Liver (tissue), 9 donors: ENCODE results near the gene MICAL3. TPM values are rescaled to one million over a fixed set of nuclear protein-coding genes. Genes with fewer than 3 reads are reported as not detected.

ENCODE experiments used
- DNase-seq: peaks from one replicate; pipeline ENCODE4 v3.0.0-alpha.2; 2017; ENCODE audit warnings: low spot score
- H3K27ac ChIP-seq, 2 donors: one replicate each; pipeline ENCODE4 v1.7.0; 2013; ENCODE audit warnings: inconsistent platforms in 2 of 2, low read length in 2 of 2, control low read depth in 1 of 2, low read depth in 1 of 2, mild to moderate bottlenecking in 1 of 2
- H3K27me3 ChIP-seq, 4 donors: one replicate each; pipeline versions ENCODE4 v1.6.1 to v1.7.0; 2013; ENCODE audit warnings: low read length in 3 of 4, inconsistent platforms in 1 of 4, mild to moderate bottlenecking in 1 of 4, moderate library complexity in 1 of 4; ENCODE audit not compliant: control insufficient read depth in 4 of 4, insufficient read depth in 4 of 4
- H3K36me3 ChIP-seq, 4 donors: one replicate each; pipeline versions ENCODE4 v1.6.1 to v1.7.0; 2013; ENCODE audit warnings: low read length in 3 of 4, mild to moderate bottlenecking in 3 of 4, low read depth in 1 of 4, moderate library complexity in 1 of 4; ENCODE audit not compliant: control insufficient read depth in 4 of 4, insufficient read depth in 3 of 4
- H3K4me1 ChIP-seq, 4 donors: one replicate each; pipeline versions ENCODE4 v1.6.1 to v1.7.0; 2013; ENCODE audit warnings: low read length in 3 of 4, mild to moderate bottlenecking in 3 of 4, moderate library complexity in 1 of 4; ENCODE audit not compliant: control insufficient read depth in 4 of 4, insufficient read depth in 4 of 4
- H3K4me3 ChIP-seq, 3 donors: one replicate each; pipeline versions ENCODE4 v1.6.1 to v1.7.0; 2013; ENCODE audit warnings: low read length in 3 of 3, control low read depth in 1 of 3, low read depth in 1 of 3, mild to moderate bottlenecking in 1 of 3
- H3K9ac ChIP-seq, 2 donors: one replicate each; pipeline ENCODE4 v1.7.0; 2013; ENCODE audit warnings: low read length in 2 of 2, mild to moderate bottlenecking in 2 of 2, moderate library complexity in 2 of 2, control low read depth in 1 of 2, low read depth in 1 of 2
- H3K9me3 ChIP-seq, 4 donors: one replicate each; pipeline versions ENCODE4 v1.6.1 to v1.7.0; 2013; ENCODE audit warnings: low read length in 3 of 4; ENCODE audit not compliant: control insufficient read depth in 4 of 4
- FOXA1 ChIP-seq: IDR thresholded peaks from 2 replicates; pipeline ENCODE4 v1.6.1; 2016; ENCODE audit warnings: antibody characterized with exemption
- FOXA2 ChIP-seq: IDR thresholded peaks from 2 replicates; pipeline ENCODE4 v1.6.1; 2016; ENCODE audit warnings: antibody characterized with exemption
- HNF4A ChIP-seq, 2 donors: conservative IDR thresholded peaks; 2 replicates each; pipeline ENCODE4 v1.6.1; 2016; ENCODE audit warnings: antibody characterized with exemption in 2 of 2, mild to moderate bottlenecking in 2 of 2
- JUND ChIP-seq, 2 donors: IDR thresholded peaks; 2 replicates each; pipeline ENCODE4 v1.6.1; 2016; ENCODE audit warnings: antibody characterized with exemption in 2 of 2
- RAD21 ChIP-seq, 2 donors: IDR thresholded peaks; 2 replicates each; pipeline ENCODE4 v1.6.1; 2016; ENCODE audit warnings: antibody characterized with exemption in 2 of 2, mild to moderate bottlenecking in 2 of 2
- RXRA ChIP-seq, 2 donors: IDR thresholded peaks; 2 replicates each; pipeline ENCODE4 v1.6.1; 2017 to 2018; ENCODE audit warnings: antibody characterized with exemption in 2 of 2, mild to moderate bottlenecking in 1 of 2
- SP1 ChIP-seq: IDR thresholded peaks from 2 replicates; pipeline ENCODE4 v1.6.1; 2018; ENCODE audit warnings: antibody characterized with exemption, mild to moderate bottlenecking
- TAF1 ChIP-seq: conservative IDR thresholded peaks from 2 replicates; pipeline ENCODE4 v1.6.1; 2016; ENCODE audit warnings: antibody characterized with exemption, mild to moderate bottlenecking
- YY1 ChIP-seq: IDR thresholded peaks from 2 replicates; pipeline ENCODE4 v1.6.1; 2016; ENCODE audit warnings: antibody characterized with exemption, mild to moderate bottlenecking
- ZBTB33 ChIP-seq: IDR thresholded peaks from 2 replicates; pipeline ENCODE4 v1.6.1; 2016; ENCODE audit warnings: antibody characterized with exemption
- WGBS: extraction: QIAGEN DNeasy Blood & Tissue Kit; methylation state at CpG from one replicate; pipeline ENCODE4 v1.1.7; 2013; 5-methylcytosine and 5-hydroxymethylcytosine counted together
- polyA plus RNA-seq, 2 donors: library from polyadenylated mRNA; stranded (reverse) in 1 of 2; unstranded in 1 of 2; fragments of 200-250 nt in 1 of 2; fragments of >200 nt in 1 of 2; fragmentation: Nextera tagmentation in 1 of 2; extraction: Ambion mirVana in 1 of 2; gene quantifications; one replicate each; pipeline versions ENCODE4 v1.2.1 to v1.2.3, GENCODE V29; 2013 to 2015
- total RNA-seq, 2 donors: library from RNA; depleted of rRNA; stranded (reverse); fragments of >200 nt; gene quantifications; one replicate each; pipeline ENCODE4 v1.2.3, GENCODE V29; 2014
- TF ChIP-seq, protein P1 (sequence below): IDR thresholded peaks from 2 replicates; pipeline ENCODE4 v1.6.1; 2016; ENCODE audit warnings: antibody characterized with exemption
- TF ChIP-seq, protein P2 (sequence below): IDR thresholded peaks from 2 replicates; pipeline ENCODE4 v1.6.1; 2016; ENCODE audit warnings: antibody characterized with exemption, mild to moderate bottlenecking
- TF ChIP-seq, protein P3 (sequence below): fragments of 150-350 bp; IDR thresholded peaks from 2 replicates; pipeline ENCODE4 v1.5.1; 2017; ENCODE audit warnings: improper control_type of control experiment, low read depth, low read length; ENCODE audit not compliant: missing input control
- donor health status: healthy.
- donor health status: healthy.
- donor health status: healthy.
- donor health status: healthy.
- donor health status: healthy.

The MICAL3 gene
- total and polyA plus RNA-seq, 4 donors = 6.4 to 38.4 (median 23.4) TPM

DNA sequence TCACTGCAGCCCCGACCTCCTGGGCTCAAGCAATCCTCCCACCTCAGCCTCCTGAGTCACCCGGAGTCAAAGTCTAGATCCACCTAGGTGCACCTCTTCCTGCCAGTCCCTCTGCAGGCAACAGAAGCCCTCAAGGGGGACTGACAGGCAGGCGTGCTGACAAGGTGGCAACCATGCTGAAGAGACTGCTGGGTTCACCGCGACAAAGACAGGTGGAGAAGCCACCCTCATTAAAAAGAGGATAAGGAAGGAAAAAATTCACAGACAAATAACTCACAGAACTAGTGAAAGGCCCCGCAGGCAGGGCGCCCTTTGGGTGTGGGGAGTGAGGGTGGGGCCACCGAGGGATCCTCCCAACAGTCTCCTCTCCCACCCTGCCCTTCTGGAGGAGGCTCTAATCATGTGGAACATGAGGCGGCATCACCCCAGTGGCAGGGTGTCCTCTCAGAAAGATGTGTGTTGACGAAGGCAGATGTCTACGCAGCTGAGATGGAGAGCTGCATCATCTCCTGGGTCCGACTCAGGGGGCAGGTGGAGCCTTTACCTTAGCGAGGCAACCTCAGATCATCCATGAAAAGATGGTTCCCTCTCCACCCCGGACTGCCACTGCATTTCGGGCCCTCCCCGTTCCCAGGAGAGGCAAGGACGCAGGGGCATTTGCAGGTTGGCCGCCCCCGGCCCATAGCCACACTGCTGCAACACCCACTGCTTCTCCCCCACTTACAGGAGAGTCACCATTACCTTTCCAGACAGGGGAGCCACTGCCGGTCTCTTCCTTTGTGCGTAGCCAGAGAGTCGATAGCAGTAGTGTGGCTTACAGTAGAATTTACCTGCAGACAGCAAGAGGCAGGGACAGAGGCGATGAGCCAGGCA lies 158.9 kb downstream of the MICAL3 start (continued):
- TF ChIP-seq, protein P1, sequence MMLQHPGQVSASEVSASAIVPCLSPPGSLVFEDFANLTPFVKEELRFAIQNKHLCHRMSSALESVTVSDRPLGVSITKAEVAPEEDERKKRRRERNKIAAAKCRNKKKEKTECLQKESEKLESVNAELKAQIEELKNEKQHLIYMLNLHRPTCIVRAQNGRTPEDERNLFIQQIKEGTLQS = no peak

- Histone ChIP-seq H3K27me3 (no peaks in the 10 kb centered on the region), H3K27ac (no peak overlapping the region), H3K36me3 (peaks cover 3 to 26% (median 8%) of the 10 kb centered on the region in 4 donors), H3K9me3 (no peaks in the 10 kb centered on the region), H3K9ac (no peak overlapping the region), H3K4me3 (no peak overlapping the region), H3K4me1 (peaks cover 0 to 3% (median 1%) of the 10 kb centered on the region in 4 donors)
- TF ChIP-seq YY1 = no peak
- TF ChIP-seq, protein P2, sequence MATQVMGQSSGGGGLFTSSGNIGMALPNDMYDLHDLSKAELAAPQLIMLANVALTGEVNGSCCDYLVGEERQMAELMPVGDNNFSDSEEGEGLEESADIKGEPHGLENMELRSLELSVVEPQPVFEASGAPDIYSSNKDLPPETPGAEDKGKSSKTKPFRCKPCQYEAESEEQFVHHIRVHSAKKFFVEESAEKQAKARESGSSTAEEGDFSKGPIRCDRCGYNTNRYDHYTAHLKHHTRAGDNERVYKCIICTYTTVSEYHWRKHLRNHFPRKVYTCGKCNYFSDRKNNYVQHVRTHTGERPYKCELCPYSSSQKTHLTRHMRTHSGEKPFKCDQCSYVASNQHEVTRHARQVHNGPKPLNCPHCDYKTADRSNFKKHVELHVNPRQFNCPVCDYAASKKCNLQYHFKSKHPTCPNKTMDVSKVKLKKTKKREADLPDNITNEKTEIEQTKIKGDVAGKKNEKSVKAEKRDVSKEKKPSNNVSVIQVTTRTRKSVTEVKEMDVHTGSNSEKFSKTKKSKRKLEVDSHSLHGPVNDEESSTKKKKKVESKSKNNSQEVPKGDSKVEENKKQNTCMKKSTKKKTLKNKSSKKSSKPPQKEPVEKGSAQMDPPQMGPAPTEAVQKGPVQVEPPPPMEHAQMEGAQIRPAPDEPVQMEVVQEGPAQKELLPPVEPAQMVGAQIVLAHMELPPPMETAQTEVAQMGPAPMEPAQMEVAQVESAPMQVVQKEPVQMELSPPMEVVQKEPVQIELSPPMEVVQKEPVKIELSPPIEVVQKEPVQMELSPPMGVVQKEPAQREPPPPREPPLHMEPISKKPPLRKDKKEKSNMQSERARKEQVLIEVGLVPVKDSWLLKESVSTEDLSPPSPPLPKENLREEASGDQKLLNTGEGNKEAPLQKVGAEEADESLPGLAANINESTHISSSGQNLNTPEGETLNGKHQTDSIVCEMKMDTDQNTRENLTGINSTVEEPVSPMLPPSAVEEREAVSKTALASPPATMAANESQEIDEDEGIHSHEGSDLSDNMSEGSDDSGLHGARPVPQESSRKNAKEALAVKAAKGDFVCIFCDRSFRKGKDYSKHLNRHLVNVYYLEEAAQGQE = no peak
- no peak for TF ChIP-seq JUND (IDR thresholded peaks at IDR 0.05)
- TF ChIP-seq SP1 = no peak
- TF ChIP-seq, protein P3, sequence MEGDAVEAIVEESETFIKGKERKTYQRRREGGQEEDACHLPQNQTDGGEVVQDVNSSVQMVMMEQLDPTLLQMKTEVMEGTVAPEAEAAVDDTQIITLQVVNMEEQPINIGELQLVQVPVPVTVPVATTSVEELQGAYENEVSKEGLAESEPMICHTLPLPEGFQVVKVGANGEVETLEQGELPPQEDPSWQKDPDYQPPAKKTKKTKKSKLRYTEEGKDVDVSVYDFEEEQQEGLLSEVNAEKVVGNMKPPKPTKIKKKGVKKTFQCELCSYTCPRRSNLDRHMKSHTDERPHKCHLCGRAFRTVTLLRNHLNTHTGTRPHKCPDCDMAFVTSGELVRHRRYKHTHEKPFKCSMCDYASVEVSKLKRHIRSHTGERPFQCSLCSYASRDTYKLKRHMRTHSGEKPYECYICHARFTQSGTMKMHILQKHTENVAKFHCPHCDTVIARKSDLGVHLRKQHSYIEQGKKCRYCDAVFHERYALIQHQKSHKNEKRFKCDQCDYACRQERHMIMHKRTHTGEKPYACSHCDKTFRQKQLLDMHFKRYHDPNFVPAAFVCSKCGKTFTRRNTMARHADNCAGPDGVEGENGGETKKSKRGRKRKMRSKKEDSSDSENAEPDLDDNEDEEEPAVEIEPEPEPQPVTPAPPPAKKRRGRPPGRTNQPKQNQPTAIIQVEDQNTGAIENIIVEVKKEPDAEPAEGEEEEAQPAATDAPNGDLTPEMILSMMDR = no peak
- no peak for TF ChIP-seq RAD21 (IDR thresholded peaks at IDR 0.05)
- no peak for TF ChIP-seq HNF4A (conservative IDR thresholded peaks at IDR 0.05)
- TF ChIP-seq ZBTB33 = no peak
- no peak for TF ChIP-seq FOXA1
- TF ChIP-seq RXRA (IDR thresholded peaks at IDR 0.05) = no peak
- TF ChIP-seq TAF1 = no peak
- no peak for TF ChIP-seq FOXA2
- DNase-seq = no peak
- WGBS = 97% methylated on average over 27 of the region's 27 CpGs
These were observed 159.8 kb downstream of the MICAL3 start for GRCh38 chr22:17864398-17865182.
